ENCODE results near the gene SNAPC2. TPM values are rescaled to one million over a fixed set of nuclear protein-coding genes. Genes with fewer than 3 reads are reported as not detected.

Gene SNAPC2
- polyA plus RNA-seq, 1 of the 3 experiments (the other 2 are of a cell fraction), result 38.7 TPM

GRCh38 chr19:7883105-7883504, 37.0 kb upstream of the SNAPC2 start:
- no peak for DNase-seq
- Histone ChIP-seq H2AFZ (ENCODE audit: low read depth) (no peak overlapping the region), H3K4me2 (no peak overlapping the region), H3K27me3 (ENCODE audit: insufficient read depth) (no peaks in the 10 kb centered on the region; the same call in 1 of the 2 replicates), H3K9me2 (no peaks in the 10 kb centered on the region), H3F3A (replicated peaks; ENCODE audit: insufficient read depth) (no peaks in the 10 kb centered on the region), H3K9me3 (no peaks in the 10 kb centered on the region), H3K27ac (ENCODE audit: low read depth in 2 of 2, low read length in 1 of 2) (no peak overlapping the region), H3K9ac (no peak overlapping the region), H3K36me3 (replicated peaks in 1 of 2; ENCODE audit: control insufficient read depth in 1 of 2, insufficient read depth in 2 of 2, low read length in 1 of 2) (no peaks in the 10 kb centered on the region), H4K20me1 (ENCODE audit: insufficient read depth) (no peaks in the 10 kb centered on the region), H3K4me1 (ENCODE audit: control insufficient read depth in 1 of 2, insufficient read depth in 2 of 2, low read depth in 1 of 2, low read length in 1 of 2) (no peaks in the 10 kb centered on the region), H3K79me2 (ENCODE audit: insufficient read depth) (no peaks in the 10 kb centered on the region), H3K4me3 (ENCODE audit: low read depth in 2 of 2, low read length in 1 of 2) (no peak overlapping the region)
- ChIA-PET CTCF (interaction anchor here (0.6 to 1.3 kb wide), 4 partner anchors 21 to 156 kb away, joined by 3 to 4 read pairs (median 3); partner anchors contain the start of gene MAP2K7), POLR2A (no interaction called here)
- WGBS (ENCODE audit: low lambda C conversion rate), result 70% methylated on average over 4 of the region's 4 CpGs
- TF ChIP-seq, protein P1, sequence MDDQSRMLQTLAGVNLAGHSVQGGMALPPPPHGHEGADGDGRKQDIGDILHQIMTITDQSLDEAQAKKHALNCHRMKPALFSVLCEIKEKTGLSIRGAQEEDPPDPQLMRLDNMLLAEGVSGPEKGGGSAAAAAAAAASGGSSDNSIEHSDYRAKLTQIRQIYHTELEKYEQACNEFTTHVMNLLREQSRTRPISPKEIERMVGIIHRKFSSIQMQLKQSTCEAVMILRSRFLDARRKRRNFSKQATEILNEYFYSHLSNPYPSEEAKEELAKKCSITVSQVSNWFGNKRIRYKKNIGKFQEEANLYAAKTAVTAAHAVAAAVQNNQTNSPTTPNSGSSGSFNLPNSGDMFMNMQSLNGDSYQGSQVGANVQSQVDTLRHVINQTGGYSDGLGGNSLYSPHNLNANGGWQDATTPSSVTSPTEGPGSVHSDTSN (IDR thresholded peaks at IDR 0.05), result no peak
- TF ChIP-seq ELF1 (IDR thresholded peaks at IDR 0.05) (no peak), USF1 (IDR thresholded peaks at IDR 0.05; ENCODE audit: borderline replicate concordance, low read depth) (no peak), USF2 (IDR thresholded peaks at IDR 0.05; ENCODE audit: borderline replicate concordance, low read depth, low read length) (no peak), MAX (IDR thresholded peaks at IDR 0.05; ENCODE audit: low read depth) (no peak), RAD21 (IDR thresholded peaks at IDR 0.05; ENCODE audit: low read length) (no peak), GATA2 (CRISPR knock-in tag; IDR thresholded peaks at IDR 0.05) (no peak), JUND (IDR thresholded peaks at IDR 0.05) (no peak)
- TF ChIP-seq, protein P2, sequence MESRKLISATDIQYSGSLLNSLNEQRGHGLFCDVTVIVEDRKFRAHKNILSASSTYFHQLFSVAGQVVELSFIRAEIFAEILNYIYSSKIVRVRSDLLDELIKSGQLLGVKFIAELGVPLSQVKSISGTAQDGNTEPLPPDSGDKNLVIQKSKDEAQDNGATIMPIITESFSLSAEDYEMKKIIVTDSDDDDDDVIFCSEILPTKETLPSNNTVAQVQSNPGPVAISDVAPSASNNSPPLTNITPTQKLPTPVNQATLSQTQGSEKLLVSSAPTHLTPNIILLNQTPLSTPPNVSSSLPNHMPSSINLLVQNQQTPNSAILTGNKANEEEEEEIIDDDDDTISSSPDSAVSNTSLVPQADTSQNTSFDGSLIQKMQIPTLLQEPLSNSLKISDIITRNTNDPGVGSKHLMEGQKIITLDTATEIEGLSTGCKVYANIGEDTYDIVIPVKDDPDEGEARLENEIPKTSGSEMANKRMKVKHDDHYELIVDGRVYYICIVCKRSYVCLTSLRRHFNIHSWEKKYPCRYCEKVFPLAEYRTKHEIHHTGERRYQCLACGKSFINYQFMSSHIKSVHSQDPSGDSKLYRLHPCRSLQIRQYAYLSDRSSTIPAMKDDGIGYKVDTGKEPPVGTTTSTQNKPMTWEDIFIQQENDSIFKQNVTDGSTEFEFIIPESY (IDR thresholded peaks at IDR 0.05; ENCODE audit: borderline replicate concordance, low read depth), result no peak
- TF ChIP-seq, protein P3, sequence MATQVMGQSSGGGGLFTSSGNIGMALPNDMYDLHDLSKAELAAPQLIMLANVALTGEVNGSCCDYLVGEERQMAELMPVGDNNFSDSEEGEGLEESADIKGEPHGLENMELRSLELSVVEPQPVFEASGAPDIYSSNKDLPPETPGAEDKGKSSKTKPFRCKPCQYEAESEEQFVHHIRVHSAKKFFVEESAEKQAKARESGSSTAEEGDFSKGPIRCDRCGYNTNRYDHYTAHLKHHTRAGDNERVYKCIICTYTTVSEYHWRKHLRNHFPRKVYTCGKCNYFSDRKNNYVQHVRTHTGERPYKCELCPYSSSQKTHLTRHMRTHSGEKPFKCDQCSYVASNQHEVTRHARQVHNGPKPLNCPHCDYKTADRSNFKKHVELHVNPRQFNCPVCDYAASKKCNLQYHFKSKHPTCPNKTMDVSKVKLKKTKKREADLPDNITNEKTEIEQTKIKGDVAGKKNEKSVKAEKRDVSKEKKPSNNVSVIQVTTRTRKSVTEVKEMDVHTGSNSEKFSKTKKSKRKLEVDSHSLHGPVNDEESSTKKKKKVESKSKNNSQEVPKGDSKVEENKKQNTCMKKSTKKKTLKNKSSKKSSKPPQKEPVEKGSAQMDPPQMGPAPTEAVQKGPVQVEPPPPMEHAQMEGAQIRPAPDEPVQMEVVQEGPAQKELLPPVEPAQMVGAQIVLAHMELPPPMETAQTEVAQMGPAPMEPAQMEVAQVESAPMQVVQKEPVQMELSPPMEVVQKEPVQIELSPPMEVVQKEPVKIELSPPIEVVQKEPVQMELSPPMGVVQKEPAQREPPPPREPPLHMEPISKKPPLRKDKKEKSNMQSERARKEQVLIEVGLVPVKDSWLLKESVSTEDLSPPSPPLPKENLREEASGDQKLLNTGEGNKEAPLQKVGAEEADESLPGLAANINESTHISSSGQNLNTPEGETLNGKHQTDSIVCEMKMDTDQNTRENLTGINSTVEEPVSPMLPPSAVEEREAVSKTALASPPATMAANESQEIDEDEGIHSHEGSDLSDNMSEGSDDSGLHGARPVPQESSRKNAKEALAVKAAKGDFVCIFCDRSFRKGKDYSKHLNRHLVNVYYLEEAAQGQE (IDR thresholded peaks at IDR 0.05; ENCODE audit: low read depth, low read length), result no peak
